GM19372 (cell line): ENCODE data around the gene SWI5.

Experiments used
- ATAC-seq: cut with Tn5 transposase; IDR thresholded peaks from one replicate; pipeline ENCODE4 v1.9.1; 2021; ENCODE audit warnings: mild to moderate bottlenecking, low read depth, moderate library complexity; ENCODE audit not compliant: unreplicated experiment

Gene SWI5

GRCh38 chr9:128250839-128251731 is 25.0 kb upstream of the SWI5 start:
- ATAC-seq: no peak

GRCh38 chr9:128251732-128252100 is 24.4 kb upstream of the SWI5 start:
- no peak for ATAC-seq

GRCh38 chr9:128252317-128253139 is 23.5 kb upstream of the SWI5 start:
- no peak for ATAC-seq

GRCh38 chr9:128253140-128253990 is 22.7 kb upstream of the SWI5 start:
- no peak for ATAC-seq

GRCh38 chr9:128253991-128254346 is 22.1 kb upstream of the SWI5 start:
- ATAC-seq: no peak

GRCh38 chr9:128254362-128254761 is 21.7 kb upstream of the SWI5 start:
- no peak for ATAC-seq

GRCh38 chr9:128254855-128255759 is 21.0 kb upstream of the SWI5 start:
- ATAC-seq: no peak

GRCh38 chr9:128257086-128257825 is 18.8 kb upstream of the SWI5 start:
- ATAC-seq: no peak

GRCh38 chr9:128257907-128258306 is 18.2 kb upstream of the SWI5 start:
- no peak for ATAC-seq

GRCh38 chr9:128258326-128258725 is 17.8 kb upstream of the SWI5 start:
- ATAC-seq: no peak

- ATAC-seq: no peak
Measured at GRCh38 chr9:128259156-128259555, 16.9 kb upstream of the SWI5 start.

- no peak for ATAC-seq
Measured at GRCh38 chr9:128260340-128260739, 15.7 kb upstream of the SWI5 start.

GRCh38 chr9:128262687-128263086 is 13.4 kb upstream of the SWI5 start:
- no peak for ATAC-seq

GRCh38 chr9:128265348-128265847 is 10.7 kb upstream of the SWI5 start:
- ATAC-seq: no peak

- ATAC-seq: no peak
Measured at GRCh38 chr9:128266868-128267590, 9.0 kb upstream of the SWI5 start.

GRCh38 chr9:128271112-128271511 is 5.0 kb upstream of the SWI5 start:
- no peak for ATAC-seq

- no peak for ATAC-seq
Measured at GRCh38 chr9:128271512-128271911, 4.6 kb upstream of the SWI5 start.

- ATAC-seq: no peak
Measured at GRCh38 chr9:128274245-128274644, 1.8 kb upstream of the SWI5 start.
